ENCODE data around the gene TLR8.

TLR8 gene

DNA sequence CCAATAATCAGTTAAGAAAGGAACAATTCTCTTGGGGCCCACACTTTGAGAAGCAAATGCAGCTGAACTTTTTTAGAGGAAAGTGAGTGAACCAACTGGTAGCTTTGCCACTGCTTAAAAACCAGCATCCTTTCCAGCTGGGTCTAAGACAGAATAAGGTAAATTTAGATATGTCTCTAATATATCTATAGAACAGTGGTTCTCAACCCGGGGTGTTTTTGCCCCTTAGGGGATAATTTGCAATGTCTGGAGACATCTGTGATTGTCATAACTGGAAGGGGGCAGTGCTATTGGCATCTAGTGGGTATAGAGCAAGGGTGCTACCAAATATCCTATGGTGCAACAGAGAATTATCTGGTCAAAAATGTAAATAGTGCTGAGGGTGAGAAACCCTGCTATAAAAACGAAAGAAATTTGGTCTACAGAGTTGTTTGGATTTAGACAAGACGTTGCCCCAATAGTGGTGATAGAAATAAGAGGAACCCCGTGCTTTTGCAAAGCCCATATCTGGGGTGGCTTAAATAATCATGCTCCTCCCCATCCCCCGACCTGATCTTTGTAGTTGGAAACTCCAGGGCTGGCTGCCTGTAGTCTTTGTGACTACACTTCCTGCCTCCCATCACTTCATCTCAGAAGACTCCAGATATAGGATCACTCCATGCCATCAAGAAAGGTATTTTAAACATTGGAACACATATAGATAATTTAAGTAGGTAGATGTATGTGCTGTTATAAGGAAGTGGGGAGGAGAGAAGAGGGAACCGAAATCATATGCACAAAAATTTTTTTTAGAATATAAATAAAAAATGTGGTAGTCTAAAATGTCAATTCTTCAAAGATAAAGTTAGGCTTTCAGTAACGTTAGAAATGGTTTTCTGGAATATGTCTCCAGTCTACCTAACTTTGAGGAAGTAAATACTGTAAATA is 39.7 kb upstream of the TLR8 start, which contains the start of gene TLR7:
Gene TLR7, plus strand, starts transcription at position 622 of the 927 bp plus-strand sequence. CDS start 507 bp downstream, outside the sequence.
- no peak for ATAC-seq

DNA sequence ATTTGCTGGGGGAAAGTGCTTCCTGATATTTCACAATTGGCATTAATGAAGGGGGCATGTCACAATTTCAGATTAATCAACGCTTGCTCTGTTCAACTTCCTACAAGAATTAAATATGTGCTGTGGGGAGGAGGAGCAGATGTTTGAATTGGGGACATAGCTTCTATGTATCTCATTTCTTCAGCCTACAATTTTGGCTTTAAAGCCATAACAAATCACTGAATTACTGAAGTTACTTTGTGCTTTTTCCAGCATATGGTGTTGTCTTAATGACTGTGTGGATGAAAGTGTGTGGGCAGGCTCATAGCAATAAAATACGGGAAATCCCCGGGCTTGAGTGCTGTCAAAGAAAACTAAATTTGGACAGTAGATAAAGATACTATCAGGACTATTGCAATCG is 38.7 kb upstream of the TLR8 start:
- TF ChIP-seq OSR1 (CRISPR knock-in tag; IDR thresholded peaks at IDR 0.05) (no peak), CSDC2 (CRISPR knock-in tag; IDR thresholded peaks at IDR 0.05) (no peak), TCF4 (CRISPR knock-in tag; IDR thresholded peaks at IDR 0.05; ENCODE audit: borderline replicate concordance) (no peak), TOX (CRISPR knock-in tag; IDR thresholded peaks at IDR 0.05; ENCODE audit: borderline replicate concordance) (no peak), SNAI2 (CRISPR knock-in tag; IDR thresholded peaks at IDR 0.05) (no peak), GLIS3 (CRISPR knock-in tag; IDR thresholded peaks at IDR 0.05) (no peak), ZNF8 (CRISPR knock-in tag; IDR thresholded peaks at IDR 0.05) (no peak), ZNF565 (CRISPR knock-in tag; conservative IDR thresholded peaks at IDR 0.05; ENCODE audit: low read depth) (no peak), ESRRG (CRISPR knock-in tag; IDR thresholded peaks at IDR 0.05) (no peak), BACH2 (CRISPR knock-in tag; IDR thresholded peaks at IDR 0.05; ENCODE audit: borderline replicate concordance) (no peak), ZFP3 (CRISPR knock-in tag; IDR thresholded peaks at IDR 0.05) (no peak), ARNTL (CRISPR knock-in tag; IDR thresholded peaks at IDR 0.05; ENCODE audit: borderline replicate concordance, low read depth) (no peak)
- TF ChIP-seq, protein P1, sequence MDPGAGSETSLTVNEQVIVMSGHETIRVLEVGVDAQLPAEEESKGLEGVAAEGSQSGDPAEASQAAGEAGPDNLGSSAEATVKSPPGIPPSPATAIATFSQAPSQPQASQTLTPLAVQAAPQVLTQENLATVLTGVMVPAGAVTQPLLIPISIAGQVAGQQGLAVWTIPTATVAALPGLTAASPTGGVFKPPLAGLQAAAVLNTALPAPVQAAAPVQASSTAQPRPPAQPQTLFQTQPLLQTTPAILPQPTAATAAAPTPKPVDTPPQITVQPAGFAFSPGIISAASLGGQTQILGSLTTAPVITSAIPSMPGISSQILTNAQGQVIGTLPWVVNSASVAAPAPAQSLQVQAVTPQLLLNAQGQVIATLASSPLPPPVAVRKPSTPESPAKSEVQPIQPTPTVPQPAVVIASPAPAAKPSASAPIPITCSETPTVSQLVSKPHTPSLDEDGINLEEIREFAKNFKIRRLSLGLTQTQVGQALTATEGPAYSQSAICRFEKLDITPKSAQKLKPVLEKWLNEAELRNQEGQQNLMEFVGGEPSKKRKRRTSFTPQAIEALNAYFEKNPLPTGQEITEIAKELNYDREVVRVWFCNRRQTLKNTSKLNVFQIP (CRISPR knock-in tag; IDR thresholded peaks at IDR 0.05; ENCODE audit: borderline replicate concordance, low read depth): no peak
- TF ChIP-seq, protein P2, sequence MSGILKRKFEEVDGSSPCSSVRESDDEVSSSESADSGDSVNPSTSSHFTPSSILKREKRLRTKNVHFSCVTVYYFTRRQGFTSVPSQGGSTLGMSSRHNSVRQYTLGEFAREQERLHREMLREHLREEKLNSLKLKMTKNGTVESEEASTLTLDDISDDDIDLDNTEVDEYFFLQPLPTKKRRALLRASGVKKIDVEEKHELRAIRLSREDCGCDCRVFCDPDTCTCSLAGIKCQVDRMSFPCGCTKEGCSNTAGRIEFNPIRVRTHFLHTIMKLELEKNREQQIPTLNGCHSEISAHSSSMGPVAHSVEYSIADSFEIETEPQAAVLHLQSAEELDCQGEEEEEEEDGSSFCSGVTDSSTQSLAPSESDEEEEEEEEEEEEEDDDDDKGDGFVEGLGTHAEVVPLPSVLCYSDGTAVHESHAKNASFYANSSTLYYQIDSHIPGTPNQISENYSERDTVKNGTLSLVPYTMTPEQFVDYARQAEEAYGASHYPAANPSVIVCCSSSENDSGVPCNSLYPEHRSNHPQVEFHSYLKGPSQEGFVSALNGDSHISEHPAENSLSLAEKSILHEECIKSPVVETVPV (CRISPR knock-in tag; IDR thresholded peaks at IDR 0.05): no peak
- ATAC-seq: no peak

More for the DNA sequence above, 39.7 kb upstream of the TLR8 start, which contains the start of gene TLR7:
- no peak for TF ChIP-seq SNAI2 (CRISPR knock-in tag; IDR thresholded peaks at IDR 0.05)
- TF ChIP-seq ZFP30 (CRISPR knock-in tag; IDR thresholded peaks at IDR 0.05): no peak
- no peak for TF ChIP-seq ESRRG (CRISPR knock-in tag; IDR thresholded peaks at IDR 0.05)
- TF ChIP-seq RARB (CRISPR knock-in tag; IDR thresholded peaks at IDR 0.05): no peak
- no peak for TF ChIP-seq OSR1 (CRISPR knock-in tag; IDR thresholded peaks at IDR 0.05)
- TF ChIP-seq PPARA (CRISPR knock-in tag; IDR thresholded peaks at IDR 0.05; ENCODE audit: borderline replicate concordance): no peak
- TF ChIP-seq, protein P1 (CRISPR knock-in tag; IDR thresholded peaks at IDR 0.05; ENCODE audit: borderline replicate concordance, low read depth): no peak
- no peak for TF ChIP-seq ZNF70 (CRISPR knock-in tag; IDR thresholded peaks at IDR 0.05)
- TF ChIP-seq ZNF565 (CRISPR knock-in tag; conservative IDR thresholded peaks at IDR 0.05; ENCODE audit: low read depth): no peak
- TF ChIP-seq TOX (CRISPR knock-in tag; IDR thresholded peaks at IDR 0.05; ENCODE audit: borderline replicate concordance): no peak
- TF ChIP-seq, protein P2 (CRISPR knock-in tag; IDR thresholded peaks at IDR 0.05): no peak
- no peak for TF ChIP-seq ZC3H10 (CRISPR knock-in tag; IDR thresholded peaks at IDR 0.05)
- TF ChIP-seq, protein P3, sequence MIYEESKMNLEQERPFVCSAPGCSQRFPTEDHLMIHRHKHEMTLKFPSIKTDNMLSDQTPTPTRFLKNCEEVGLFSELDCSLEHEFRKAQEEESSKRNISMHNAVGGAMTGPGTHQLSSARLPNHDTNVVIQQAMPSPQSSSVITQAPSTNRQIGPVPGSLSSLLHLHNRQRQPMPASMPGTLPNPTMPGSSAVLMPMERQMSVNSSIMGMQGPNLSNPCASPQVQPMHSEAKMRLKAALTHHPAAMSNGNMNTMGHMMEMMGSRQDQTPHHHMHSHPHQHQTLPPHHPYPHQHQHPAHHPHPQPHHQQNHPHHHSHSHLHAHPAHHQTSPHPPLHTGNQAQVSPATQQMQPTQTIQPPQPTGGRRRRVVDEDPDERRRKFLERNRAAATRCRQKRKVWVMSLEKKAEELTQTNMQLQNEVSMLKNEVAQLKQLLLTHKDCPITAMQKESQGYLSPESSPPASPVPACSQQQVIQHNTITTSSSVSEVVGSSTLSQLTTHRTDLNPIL (CRISPR knock-in tag; IDR thresholded peaks at IDR 0.05; ENCODE audit: low read depth): no peak
- TF ChIP-seq ISL1 (CRISPR knock-in tag; IDR thresholded peaks at IDR 0.05): no peak
- TF ChIP-seq TCF4 (CRISPR knock-in tag; IDR thresholded peaks at IDR 0.05; ENCODE audit: borderline replicate concordance): no peak
- TF ChIP-seq ZFP3 (CRISPR knock-in tag; IDR thresholded peaks at IDR 0.05): no peak
- TF ChIP-seq, protein P4, sequence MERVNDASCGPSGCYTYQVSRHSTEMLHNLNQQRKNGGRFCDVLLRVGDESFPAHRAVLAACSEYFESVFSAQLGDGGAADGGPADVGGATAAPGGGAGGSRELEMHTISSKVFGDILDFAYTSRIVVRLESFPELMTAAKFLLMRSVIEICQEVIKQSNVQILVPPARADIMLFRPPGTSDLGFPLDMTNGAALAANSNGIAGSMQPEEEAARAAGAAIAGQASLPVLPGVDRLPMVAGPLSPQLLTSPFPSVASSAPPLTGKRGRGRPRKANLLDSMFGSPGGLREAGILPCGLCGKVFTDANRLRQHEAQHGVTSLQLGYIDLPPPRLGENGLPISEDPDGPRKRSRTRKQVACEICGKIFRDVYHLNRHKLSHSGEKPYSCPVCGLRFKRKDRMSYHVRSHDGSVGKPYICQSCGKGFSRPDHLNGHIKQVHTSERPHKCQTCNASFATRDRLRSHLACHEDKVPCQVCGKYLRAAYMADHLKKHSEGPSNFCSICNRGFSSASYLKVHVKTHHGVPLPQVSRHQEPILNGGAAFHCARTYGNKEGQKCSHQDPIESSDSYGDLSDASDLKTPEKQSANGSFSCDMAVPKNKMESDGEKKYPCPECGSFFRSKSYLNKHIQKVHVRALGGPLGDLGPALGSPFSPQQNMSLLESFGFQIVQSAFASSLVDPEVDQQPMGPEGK (CRISPR knock-in tag; IDR thresholded peaks at IDR 0.05; ENCODE audit: borderline replicate concordance): no peak
- TF ChIP-seq ZNF8 (CRISPR knock-in tag; IDR thresholded peaks at IDR 0.05): no peak
- TF ChIP-seq GLIS3 (CRISPR knock-in tag; IDR thresholded peaks at IDR 0.05): no peak
- TF ChIP-seq ARNTL (CRISPR knock-in tag; IDR thresholded peaks at IDR 0.05; ENCODE audit: borderline replicate concordance, low read depth): no peak
